ENCODE data around the gene TERB1.
A peak's percentile ranks its signal among the peaks of the same experiment; 100 is the strongest.

Gene TERB1

DNA sequence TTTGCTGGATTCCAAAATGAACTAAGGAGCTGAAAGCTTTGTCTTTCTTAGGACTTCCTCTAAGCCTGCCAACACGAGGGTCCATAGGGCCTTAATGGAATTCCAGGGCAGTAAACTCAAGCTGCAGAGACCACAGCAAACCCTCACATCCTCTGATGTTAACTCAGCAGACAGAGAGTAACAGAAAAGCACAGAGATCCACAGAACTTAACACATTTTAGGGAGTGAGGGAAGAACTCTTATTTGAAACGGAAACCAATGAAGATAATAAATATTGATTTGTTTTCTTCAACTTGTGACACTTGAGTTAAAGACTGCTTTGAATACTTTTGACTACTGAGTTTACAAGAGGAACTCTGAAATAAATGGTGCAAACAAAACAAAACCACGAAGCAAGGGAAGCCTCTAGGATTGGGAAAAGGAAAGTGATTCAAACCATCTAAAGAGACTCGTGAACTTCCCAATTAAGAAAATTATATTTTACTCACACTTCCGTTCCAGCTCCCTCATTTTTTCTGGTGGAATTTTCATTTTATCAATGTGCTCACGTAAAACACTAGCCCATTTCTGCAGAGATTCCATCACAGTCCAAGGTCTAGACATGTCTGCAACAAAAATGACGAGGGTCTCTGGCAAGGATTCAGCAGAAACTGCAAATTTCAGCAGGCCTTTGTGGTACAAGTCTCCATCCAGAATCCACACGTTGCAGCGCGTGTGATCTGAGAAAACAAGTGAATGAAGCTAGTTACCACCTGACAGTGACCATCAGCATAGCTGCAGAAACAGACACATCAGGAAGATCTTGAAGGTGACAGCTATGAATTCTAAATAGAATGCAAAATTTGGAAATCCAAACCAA lies 59.2 kb downstream of the TERB1 start:
- peak; percentile 9 for DNase-seq (ENCODE audit: low read depth)

DNA sequence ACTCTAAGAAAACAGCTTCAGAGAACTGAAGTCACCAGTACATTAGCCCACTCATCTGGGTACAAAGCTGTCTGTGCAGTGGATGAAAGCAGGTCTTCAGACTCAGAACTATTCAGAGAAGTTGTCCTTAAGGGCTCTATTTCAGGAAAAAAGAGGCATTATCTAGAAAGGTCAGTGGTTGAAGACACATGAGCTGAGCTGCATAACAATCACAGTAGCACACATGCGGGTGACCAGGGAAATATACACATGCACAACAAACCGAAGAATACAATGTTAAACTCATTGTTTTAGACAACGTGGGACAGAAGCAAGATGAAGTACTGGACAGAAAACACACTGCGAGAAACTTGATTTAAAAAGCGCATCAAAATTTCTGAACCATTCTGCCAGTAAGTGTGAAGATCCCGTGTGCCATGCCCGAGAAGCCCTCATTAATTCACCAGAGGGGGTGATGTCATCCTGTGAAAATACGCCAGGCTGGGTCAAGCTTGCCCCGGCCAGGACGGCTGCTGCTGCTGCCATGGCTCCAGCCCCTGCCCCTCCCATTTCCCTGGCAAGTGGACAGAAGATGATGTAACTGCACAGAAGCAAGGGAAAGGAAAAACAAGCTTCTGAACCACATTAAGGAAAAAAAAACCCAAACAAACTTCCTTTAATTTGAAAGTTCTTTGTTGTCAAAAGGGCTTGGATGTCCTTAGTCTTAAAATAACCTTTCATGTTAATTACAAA lies 60.0 kb downstream of the TERB1 start:
- DNase-seq (ENCODE audit: low read depth) = peak; percentile 81

DNA sequence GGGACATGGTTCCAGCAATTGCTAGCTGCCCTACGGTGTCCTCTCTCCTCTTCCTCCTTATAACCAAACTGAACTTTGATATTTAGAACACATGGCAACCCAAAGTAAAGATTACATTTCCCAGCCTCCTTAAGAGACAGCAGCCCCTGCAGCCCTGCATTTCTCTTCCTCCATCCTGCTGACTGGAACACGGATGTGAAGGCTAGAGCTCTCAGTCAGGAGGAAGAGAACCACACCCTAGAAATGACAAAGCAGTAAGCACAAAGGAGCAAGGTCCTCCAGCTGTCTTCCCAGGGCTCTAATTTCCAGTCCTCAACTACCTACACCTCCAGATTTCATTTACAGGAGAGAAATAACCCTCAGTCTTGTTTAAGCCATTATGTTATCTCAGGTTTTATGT lies 60.9 kb downstream of the TERB1 start:
- DNase-seq (ENCODE audit: low read depth) = no peak

DNA sequence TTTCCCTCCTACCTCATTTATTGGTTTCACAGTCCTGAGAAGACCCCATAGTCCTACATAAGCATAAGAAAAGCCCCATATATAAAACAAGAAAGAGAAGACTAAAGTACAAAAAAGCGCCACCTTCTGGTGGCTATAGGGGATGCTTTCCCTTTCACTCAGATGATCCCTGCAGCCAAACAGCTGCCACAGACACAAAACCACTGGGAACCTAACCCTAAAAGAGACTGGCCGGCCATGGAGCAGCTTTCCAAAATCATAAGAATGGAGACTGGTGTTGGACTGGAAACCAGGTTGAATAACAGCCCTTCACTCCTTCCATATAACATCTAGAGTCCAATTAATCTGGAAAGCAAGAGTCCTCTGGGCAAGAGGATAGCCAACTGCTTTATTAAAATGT lies 61.4 kb downstream of the TERB1 start:
- peak; percentile 31 for DNase-seq (ENCODE audit: low read depth)

DNA sequence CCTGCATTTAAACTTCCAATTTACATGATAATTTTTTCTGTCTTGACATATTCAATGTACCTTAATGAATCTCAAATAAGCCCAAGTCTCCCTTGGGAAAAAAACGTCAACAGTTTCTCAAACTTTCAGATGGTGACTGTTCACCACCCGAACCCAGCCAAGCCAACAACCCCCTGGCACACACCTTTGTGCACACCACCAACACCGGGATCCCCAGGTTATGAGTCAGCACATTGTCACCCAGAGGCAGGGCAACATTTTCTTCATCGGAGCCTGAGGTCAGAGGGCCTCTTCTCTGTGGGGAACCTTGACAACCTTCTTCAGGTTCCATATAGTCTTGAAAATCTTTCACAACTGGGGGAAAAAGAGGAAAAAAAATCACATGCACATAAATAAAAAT lies 65.5 kb downstream of the TERB1 start:
- no peak for DNase-seq (ENCODE audit: low read depth)

DNA sequence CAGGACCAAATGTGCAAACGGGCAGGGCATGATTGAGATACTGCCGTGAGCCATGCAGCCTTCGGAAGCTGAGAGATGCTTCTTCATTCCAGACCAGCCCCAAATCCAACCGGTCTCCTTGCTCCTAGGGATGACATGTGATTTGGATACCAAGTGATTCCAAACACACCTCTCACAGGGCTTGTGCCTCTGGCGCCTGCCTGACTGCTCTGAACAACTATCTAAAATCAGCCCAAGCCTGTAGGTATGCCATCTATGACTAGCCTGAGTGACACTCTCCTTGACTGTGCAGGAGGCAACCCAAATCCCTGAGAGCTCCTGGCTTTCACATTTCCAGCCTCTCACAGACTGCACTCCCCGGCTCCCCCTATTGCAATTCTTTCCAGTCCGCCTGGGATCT lies 70.3 kb downstream of the TERB1 start:
- DNase-seq (ENCODE audit: low read depth) = no peak

DNA sequence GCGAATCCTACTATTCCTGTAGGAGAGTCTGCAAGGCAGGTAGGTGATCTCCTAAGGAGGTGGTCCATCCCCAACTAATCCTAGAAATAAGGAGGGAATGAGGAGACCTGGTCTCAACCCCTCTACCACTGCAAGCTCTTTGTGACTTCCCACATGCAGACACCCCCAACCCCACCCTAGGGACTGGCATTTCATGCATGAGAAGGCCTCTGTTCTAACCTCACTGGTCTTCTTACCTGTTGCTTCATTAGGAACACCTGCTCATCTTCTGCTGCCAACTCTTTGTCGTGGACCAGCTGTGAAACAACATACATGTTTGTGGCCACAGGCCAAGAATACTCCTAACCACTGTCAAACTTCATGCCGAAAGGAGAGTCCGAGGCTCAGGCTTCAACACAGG lies 72.6 kb downstream of the TERB1 start:
- DNase-seq (ENCODE audit: low read depth) = no peak

DNA sequence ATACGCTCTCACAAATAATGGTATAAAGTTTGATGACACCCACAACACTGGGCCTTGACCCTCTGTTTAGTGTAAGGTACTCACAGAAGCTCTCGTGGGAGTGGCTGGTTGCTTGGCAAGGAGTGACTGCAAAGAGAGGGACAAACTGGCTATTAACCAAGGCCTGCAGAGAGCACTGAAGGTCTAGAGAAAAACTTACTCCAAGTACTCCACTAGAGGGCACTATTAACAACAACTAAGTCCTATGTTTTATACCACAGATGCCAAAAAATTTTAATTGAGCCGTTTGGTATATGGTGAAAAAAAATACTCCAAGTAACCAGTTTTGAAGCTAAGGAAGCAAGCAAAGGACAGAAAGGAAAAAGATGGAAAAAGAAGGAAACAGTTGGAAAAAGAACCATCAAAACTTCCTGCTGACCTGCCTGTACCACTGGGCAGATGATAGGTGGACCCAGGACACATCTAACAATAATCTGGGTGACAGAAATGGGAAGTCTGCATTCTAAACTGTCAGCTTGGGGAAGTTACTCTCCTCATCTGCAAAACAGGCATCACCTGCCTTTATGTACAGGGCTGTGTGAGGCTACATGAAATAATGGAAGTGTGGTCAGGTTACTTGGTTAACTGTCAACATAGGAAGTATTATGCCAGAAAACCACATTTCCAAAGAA lies 73.1 kb downstream of the TERB1 start:
- peak; percentile 67 for DNase-seq (ENCODE audit: low read depth)

DNA sequence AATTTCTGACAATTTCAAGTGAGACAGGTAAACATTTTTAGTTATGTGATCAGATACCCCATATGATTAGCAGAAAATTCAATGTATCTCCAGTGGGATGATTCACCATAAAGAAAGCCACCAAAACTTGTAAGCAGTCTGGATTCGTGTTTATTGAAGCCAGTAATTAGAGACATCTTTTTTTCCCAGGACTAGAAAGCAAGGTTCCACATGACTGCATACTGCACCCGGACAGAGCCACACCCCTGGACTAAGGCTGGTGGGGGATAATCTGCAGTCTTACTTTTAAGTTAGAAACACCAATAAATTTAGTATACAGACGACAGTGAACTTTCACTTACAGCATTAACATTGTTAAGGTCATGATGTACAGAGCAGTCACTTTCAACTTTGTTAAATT lies 80.6 kb downstream of the TERB1 start:
- no peak for DNase-seq (ENCODE audit: low read depth)

DNA sequence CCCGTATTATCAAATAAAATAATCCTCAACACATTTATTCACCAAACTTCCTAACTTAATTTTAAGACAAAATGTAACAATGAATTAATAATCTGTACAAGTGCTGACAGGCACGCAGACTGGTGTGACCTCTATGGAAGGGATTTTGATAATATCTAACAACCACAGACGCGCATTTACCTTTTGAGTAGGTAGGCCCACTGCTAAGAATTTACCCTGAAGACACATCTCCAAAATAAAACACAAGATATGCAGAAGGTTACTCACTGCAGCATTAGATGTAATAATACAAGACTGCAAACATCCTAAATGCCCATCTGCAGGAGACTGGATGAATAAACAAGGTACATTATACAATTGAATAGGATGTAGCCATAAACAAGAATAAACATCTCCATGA lies 82.1 kb downstream of the TERB1 start:
- DNase-seq (ENCODE audit: low read depth) = no peak

DNA sequence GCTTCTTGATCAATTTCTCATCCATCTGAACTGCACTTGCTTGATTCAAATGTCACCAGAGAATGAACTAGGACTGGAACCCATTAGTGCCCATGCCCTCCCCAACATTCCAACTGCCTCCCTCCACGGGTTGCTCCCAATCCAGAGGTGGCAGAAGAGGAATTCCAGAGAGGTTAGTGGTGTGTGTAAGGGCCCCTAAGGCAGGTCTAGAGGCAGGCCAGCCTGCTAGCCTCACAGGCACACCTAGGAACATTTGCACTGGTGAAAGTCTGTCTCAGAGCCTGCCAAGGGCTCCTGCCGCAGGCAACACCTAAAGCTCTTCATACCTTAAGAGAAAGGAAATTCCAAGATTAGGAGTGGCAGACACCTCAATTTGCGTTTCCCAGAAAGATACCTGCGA lies 83.6 kb downstream of the TERB1 start:
- no peak for DNase-seq (ENCODE audit: low read depth)

DNA sequence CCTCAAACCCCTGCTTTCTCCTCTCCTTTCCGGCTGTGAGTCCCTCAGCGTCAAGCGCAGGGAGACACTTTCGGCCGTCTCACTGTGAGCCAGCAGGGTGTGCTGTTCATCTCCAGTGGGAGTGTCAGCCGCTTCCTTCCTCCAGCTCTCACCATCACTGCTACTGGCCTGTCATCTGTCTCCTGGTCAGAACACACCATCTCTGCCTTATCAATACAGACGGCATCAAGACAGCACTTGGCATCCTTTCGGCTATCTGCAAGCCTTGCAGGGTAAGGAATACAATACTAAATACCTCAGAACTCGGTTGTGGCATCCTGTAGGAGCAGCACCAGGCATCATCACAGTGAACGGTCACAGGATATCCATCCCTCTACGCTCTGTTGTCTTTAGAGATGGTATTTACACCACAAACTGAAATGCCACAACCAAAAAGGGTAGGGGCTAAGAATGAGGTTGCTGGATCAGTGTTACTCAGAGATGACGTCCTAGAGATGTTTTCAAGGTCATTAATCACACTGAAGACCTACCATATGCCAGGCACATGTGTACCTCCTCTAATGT lies 84.2 kb downstream of the TERB1 start:
- peak; percentile 78 for DNase-seq (ENCODE audit: low read depth)

DNA sequence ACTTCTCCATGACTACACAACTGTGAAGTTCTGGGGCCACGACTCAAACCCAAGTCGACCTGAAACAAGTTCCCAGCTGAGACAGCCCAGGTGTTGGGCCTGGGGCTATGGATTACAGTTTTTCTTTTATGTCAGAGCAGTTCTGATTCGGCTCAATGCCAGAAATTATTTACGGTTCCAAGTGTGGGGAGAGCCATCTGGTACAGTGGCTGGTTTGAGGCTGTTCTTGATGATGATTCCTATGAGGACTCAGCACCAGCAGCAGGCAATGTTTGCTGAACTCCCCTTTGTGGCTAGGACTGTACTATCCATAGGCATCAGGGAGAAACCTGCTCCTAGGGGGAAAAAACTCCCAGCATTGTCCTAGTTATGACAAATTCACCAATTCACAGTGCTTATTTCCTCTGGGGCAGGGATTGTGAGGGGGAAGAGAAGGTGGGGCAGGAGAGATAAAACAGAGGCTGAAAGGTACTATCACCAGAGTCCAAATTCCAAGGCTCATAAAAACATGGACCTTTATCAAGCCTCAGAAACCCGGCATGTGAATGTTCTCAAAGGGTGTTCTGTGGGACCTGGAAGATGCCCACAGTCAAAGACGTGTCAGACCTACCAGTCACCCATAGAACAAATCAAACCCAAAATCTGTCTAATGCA lies 86.6 kb downstream of the TERB1 start:
- no peak for DNase-seq (ENCODE audit: low read depth)

DNA sequence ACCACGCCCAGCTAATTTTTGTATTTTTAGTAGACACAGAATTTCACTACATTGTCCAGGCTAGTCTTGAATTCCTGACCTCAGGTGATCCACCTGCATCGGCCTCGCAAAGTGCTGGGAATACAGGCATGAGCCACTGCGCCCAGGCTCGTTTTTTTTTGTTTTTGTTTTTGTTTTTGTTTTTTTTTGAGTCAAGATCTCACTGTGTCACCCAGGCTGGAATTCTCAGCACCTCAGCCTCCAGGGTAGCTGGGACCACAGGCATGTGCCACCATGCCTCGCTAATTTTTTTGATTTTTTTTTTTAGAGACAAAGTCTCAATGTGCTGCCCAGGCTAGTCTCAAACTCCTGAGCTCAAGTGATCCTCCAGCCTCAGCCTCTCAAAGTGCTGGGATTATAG lies 87.3 kb downstream of the TERB1 start:
- no peak for DNase-seq (ENCODE audit: low read depth)

DNA sequence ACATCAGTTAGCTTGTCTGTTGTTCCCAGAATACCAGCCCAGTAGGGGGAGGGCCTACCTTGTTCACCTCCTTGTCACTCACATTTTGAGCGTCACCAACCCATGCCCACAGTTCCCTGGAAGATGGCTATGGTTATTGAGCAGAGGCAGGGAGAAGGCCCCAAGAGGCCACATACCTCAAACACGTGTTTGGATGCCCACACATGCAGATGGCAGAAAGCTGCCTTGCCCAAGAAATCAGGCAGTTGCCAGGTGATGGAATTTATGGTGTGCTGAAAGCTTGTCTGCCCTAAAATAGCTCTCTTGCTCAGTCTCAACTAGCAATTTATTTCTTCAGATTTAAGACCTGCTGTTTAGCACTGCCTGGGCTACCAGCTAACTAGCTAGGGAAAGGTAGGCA lies 88.3 kb downstream of the TERB1 start:
- DNase-seq (ENCODE audit: low read depth) = no peak

DNA sequence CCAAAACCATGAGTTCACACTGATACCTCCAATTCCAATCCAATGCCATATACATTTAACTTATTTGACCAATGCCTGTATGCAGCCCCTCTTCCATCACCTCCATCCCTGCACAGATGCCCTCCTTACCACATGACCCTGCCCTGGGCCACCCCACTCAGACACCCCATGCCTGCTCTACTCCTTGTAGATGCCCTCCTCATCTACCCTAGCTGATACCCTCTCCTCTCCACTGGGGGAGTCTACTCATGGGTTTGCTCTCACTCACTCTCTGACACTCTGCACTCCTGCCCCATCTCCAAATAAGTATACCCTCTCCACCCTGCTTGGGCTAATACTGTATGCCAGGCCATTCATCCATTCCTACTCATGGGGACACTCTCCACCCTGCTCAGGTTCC lies 88.9 kb downstream of the TERB1 start:
- no peak for DNase-seq (ENCODE audit: low read depth)

DNA sequence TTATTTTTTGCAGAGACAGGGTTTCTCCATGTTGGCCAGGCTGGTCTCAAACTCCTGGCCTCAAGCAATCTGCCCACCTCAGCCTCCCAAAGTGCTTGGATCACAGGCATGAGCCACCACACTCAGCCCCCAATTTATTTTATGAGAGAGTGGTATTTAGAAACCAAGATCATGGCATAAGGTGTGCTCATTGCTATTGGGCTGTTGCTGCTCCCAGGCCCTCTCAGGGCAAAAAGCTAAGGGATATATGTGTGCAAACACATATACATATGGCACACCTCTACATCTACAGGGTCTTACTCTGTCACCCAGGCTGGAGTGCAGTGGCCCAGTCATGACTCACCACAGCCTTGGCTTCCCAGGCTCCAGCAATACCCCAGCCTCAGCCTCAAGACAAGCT lies 89.8 kb downstream of the TERB1 start:
- no peak for DNase-seq (ENCODE audit: low read depth)

DNA sequence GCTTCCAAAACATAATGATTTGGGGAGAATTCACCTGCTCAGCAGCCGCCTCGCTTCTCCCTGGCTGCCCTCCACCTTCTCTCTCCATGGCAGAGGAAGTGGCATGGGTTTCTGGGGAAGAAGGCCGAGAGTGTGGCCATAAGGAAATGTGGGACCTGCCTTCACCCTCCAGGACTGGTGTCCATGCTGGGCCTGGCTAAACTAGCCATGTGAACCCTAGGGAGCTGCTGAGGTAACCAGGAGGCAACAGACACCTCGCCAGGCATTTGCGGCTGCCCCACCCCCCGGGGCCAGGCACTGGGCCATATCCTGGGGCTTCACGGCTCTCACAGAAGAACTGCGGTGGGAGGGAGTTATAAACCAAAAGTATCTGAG lies 94.9 kb downstream of the TERB1 start:
- no peak for DNase-seq (ENCODE audit: low read depth)

DNA sequence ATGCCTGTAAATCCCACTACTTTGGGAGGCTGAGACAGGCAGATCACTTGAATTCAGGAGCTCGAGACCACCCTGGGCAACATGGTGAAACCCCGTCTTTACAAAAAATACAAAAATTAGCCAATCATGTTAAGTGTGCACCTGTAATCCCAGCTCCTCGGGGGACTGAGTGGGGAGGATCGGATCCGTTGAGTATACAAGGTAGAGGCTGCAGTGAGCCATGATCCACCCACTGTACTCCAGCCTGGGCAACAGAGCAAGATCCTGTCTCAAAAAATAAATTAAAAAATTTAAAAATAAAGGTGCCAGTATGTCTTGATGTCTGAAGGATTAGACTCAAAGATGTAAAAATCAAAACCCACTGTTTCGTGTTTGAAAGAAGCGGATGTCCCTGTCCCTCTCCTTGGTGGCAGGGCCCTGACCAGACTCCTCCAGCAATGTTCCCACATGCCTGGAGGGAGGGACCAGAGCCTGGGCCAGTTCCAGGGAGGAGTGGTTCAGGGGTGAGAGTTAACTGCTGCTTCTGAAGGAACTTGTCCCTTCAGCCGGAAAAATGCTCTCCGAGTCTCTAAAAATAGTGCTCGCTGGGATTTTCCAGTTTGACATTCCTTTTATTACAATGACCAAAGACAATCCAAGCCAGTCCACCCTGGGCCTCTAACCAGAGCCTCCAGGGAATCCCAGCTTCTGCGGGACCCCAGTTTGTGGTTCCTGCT lies 95.4 kb downstream of the TERB1 start:
- no peak for DNase-seq (ENCODE audit: low read depth)
